T-helper 1 cell treated with Interleukin-12 subunit alpha and Interleukin-12 subunit beta and Interleukin-4 antibody, amounts not matched to agents 30 μg/mL and 1 μg/mL, for 36 hours (primary cell): ENCODE results near the gene TMEM196.

Source experiments
- H3K27ac Mint-ChIP-seq: one replicate; pipeline ENCODE4 v1.8.0; 2021; ENCODE audit warnings: mild to moderate bottlenecking, mixed read lengths
- H3K27me3 Mint-ChIP-seq: one replicate; pipeline ENCODE4 v1.8.0; 2021; ENCODE audit warnings: low read depth, mixed read lengths
- H3K36me3 Mint-ChIP-seq: one replicate; pipeline ENCODE4 v1.8.0; 2021; ENCODE audit warnings: low read depth, mixed read lengths
- H3K4me1 Mint-ChIP-seq: one replicate; pipeline ENCODE4 v1.8.0; 2021; ENCODE audit warnings: low read depth, mixed read lengths
- H3K4me3 Mint-ChIP-seq: one replicate; pipeline ENCODE4 v1.8.0; 2021; ENCODE audit warnings: mild to moderate bottlenecking, moderate library complexity, mixed read lengths
- H3K9me3 Mint-ChIP-seq: one replicate; pipeline ENCODE4 v1.8.0; 2021; ENCODE audit warnings: mixed read lengths

TMEM196 gene

DNA sequence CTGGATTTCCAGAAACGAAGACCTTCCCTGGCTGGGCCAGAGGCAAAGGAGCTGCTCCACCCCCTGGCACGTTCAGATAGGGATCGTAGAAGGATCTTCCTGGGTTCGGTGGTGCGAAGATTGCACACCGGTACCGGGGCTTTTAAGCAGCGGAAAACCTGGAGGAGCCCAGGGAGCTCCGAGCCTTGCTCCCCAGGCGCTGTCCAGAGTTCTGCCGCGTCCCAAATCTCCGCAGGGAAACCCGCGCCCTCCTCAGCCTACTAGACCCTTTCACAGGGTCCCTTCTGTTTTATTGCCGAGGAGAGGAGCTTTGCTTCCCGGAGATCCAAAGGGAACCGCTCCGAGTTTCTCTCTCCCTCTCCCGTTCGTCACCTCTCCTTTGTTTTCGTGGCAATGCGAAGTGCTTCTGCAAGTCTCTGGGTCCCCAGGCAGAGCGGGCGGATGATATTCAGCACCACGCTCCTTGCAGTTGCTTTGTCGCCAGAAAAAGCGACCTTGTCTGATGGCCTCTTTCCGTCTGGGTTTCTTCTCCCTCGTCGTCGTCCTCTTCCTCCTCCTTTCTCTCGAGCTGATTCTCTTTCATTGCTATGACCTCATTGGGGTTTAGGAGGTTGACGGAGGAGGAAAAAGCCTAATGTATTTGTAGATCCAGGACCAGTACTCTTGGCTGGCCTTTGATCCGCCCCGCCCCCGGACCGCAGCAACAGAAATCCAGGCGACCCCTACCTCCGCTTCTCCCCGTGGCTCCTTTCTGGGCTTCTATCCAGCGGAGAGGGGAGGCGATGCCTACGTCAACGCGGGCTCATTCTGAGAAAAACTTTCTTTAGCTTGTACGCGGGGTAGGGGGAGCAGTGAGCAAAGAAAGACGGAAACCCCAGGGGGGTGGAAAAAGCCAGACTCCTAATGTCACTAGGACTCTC is at the start of gene TMEM196:
TSS of gene TMEM196 (minus strand) at position 777 of the 920 bp plus-strand sequence. CDS start 921 bp downstream, outside the sequence.
- H3K27ac Mint-ChIP-seq, result peak within 1 kb of the TSS; percentile 47
- peaks cover 4% of the 10 kb centered on the region for H3K4me1 Mint-ChIP-seq
- H3K27me3 Mint-ChIP-seq, result peaks cover 34% of the 10 kb centered on the region
- no peaks in the 10 kb centered on the region for H3K9me3 Mint-ChIP-seq
- H3K4me3 Mint-ChIP-seq, result no peak within 1 kb of the TSS
- no peaks in the 10 kb centered on the region for H3K36me3 Mint-ChIP-seq

DNA sequence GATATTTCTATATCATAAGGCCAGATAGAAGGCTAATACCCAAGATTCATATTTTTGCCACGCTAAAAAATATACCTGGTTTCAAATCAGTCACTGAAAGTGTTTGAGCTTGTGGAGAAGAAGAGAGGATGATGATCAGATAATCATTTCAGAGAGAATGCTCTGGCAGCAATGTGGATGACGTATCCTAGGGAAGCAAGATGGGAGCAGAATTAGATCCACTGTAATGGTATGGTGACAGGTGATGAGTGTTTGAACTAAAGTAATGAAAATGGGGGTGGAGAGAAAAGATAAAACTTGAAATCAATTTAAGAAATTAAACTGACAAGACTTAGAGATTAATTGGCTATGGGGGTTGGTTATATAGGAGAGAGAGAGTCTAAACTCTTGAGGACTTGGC is 42.7 kb upstream of the TMEM196 start:
- no peaks in the 10 kb centered on the region for H3K36me3 Mint-ChIP-seq
- no peaks in the 10 kb centered on the region for H3K9me3 Mint-ChIP-seq
- H3K27ac Mint-ChIP-seq, result no peak overlapping the region
- no peaks in the 10 kb centered on the region for H3K4me1 Mint-ChIP-seq
- H3K27me3 Mint-ChIP-seq, result no peaks in the 10 kb centered on the region
- H3K4me3 Mint-ChIP-seq, result no peak overlapping the region

DNA sequence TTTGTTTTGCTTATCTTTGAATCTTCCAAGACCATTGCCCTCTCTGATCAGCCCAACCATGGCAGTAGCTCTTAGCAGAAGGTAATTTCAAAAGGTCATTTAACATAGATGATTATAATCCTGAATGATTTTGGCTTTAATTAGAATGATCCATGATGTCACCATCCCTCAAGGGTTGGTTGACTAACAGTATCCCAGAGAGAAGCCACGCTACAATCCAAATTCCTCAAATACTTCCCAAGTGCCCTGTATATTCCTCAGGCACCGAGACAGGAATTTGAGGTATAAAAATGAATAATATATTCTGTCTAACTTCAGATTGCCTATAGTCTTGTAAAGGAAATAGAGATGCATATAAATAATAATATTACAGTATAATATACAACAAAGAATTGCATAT is 42.1 kb upstream of the TMEM196 start:
- Mint-ChIP-seq H3K9me3 (no peaks in the 10 kb centered on the region), H3K4me1 (no peaks in the 10 kb centered on the region), H3K4me3 (no peak overlapping the region), H3K36me3 (no peaks in the 10 kb centered on the region), H3K27me3 (no peaks in the 10 kb centered on the region), H3K27ac (no peak overlapping the region)

DNA sequence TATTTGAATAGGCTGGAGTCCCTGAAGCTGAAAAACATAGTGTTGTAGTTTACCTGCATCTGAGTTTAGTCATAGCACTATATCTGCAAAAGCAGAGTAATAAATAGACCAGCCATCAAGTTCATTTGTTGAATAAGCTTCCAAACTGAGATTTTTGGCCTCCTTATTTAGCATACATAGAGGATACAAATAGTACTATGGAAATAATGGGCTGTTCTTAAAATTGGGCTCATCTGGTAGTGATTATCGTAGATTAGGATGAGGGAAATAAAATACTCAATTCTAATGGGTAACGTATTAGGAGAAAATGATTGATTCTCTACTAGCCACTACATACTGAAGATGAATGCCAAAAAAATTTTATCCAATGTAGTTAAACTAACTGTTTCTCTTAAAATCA is 41.4 kb upstream of the TMEM196 start:
- Mint-ChIP-seq H3K9me3 (no peaks in the 10 kb centered on the region), H3K27me3 (no peaks in the 10 kb centered on the region), H3K4me1 (no peaks in the 10 kb centered on the region), H3K27ac (no peak overlapping the region), H3K36me3 (no peaks in the 10 kb centered on the region), H3K4me3 (no peak overlapping the region)

DNA sequence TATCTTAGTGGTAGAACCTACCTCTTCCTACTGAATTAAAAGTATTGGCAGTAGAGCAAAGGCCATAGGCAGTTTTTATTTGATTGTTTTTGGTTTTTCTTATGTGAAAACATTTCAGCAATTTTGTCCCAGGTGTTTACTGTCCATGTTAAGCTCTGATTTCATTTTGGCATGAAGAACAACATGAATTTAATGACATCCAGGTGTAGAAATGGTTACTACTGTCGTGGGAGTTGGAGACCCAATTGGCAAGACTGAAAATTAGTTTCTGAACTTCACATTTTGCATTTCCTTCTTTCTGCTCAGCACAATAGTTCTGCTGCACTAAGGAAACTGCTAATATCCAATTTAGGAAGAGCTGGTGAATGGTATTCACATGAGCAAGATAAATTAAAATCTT is 38.0 kb upstream of the TMEM196 start:
- H3K36me3 Mint-ChIP-seq, result no peaks in the 10 kb centered on the region
- no peaks in the 10 kb centered on the region for H3K4me1 Mint-ChIP-seq
- no peaks in the 10 kb centered on the region for H3K9me3 Mint-ChIP-seq
- no peaks in the 10 kb centered on the region for H3K27me3 Mint-ChIP-seq
- H3K4me3 Mint-ChIP-seq, result no peak overlapping the region
- H3K27ac Mint-ChIP-seq, result no peak overlapping the region

DNA sequence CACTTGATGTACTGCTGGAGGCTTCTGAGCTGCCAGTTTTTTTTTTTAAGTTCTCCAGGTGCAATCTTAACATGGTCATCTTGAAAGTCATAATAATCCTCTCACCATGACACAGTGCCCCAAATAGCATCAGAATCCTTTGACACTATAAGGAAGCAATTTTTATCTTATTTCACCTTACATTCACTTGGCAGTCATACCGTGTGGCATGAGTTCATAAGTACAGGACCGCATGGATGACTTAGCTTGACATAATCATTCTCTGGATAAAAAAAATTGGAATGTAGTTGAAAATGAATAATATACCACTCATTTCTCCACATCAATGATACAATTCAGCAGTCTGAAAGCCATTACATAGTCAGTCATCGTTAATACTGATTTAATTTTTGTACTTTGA is 25.6 kb upstream of the TMEM196 start:
- Mint-ChIP-seq H3K27me3 (no peaks in the 10 kb centered on the region), H3K4me1 (no peaks in the 10 kb centered on the region), H3K36me3 (no peaks in the 10 kb centered on the region), H3K4me3 (no peak overlapping the region), H3K9me3 (no peaks in the 10 kb centered on the region), H3K27ac (no peak overlapping the region)

DNA sequence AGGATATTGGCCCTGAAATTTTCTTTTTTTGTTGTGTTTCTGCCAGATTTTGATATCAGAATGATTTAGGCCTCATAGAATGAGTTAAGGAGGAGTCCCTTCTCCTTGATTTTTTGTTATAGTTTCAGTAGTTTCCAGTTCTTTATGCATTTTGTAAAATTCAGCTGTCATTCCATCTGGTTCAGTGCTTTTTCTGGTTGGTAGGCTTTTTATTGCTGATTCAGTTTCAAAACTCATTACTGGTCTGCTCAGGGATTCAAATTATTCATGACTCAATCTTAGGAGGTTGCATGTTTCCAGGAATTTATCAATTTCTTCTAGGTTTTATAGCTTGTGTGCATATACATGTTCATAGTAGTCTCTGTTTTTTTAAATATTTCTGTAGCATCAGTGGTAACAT is 10.1 kb upstream of the TMEM196 start:
- Mint-ChIP-seq H3K9me3 (no peaks in the 10 kb centered on the region), H3K27me3 (no peaks in the 10 kb centered on the region), H3K4me1 (no peaks in the 10 kb centered on the region), H3K4me3 (no peak overlapping the region), H3K36me3 (no peaks in the 10 kb centered on the region), H3K27ac (no peak overlapping the region)

DNA sequence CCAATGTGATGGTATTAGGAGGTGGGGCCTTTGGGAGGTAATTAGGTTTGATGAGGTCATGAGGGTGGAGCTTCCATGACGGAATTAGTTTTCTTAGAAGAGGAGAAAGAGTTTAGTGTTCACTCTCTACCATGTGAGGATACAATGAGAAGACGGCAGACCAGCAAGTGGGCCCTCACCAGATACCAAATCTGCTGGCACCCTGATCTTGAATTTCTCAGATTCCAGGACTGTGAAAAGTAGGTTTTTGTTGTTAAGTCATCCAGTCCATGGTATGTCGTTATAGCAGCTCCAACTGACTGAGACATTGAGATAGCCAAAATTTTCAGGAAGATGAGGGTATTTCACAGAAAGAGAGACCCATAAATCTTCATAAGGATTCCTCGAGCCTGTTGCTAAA is 3.6 kb upstream of the TMEM196 start:
- no peak overlapping the region for H3K4me3 Mint-ChIP-seq

DNA sequence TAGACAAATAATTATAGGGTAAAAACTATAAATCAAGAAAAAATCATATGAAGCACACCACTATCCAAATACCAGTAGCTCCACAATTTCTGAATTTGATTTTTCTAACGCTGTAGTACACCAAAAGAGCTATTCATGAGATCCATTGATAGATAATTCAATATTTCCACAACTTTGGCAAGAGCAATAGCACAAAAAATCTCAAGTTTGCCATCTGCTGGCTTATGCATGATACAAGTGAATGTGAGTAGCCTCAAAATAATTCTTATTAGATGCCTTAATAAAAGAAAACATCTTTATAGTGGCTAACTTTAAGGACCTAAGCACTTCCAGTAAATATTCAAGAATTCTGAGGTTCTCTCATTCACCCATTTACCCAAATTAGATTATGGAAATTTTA is 2.2 kb upstream of the TMEM196 start:
- H3K36me3 Mint-ChIP-seq, result no peaks in the 10 kb centered on the region
- H3K27ac Mint-ChIP-seq, result no peak overlapping the region
- H3K4me3 Mint-ChIP-seq, result no peak overlapping the region
- H3K27me3 Mint-ChIP-seq, result peaks cover 34% of the 10 kb centered on the region
- H3K9me3 Mint-ChIP-seq, result no peaks in the 10 kb centered on the region
- H3K4me1 Mint-ChIP-seq, result peaks cover 4% of the 10 kb centered on the region

More for the DNA sequence above, 3.6 kb upstream of the TMEM196 start:
- Mint-ChIP-seq H3K4me1 (peaks cover 4% of the 10 kb centered on the region), H3K27ac (no peak overlapping the region), H3K36me3 (no peaks in the 10 kb centered on the region), H3K9me3 (no peaks in the 10 kb centered on the region), H3K27me3 (peaks cover 26% of the 10 kb centered on the region)

DNA sequence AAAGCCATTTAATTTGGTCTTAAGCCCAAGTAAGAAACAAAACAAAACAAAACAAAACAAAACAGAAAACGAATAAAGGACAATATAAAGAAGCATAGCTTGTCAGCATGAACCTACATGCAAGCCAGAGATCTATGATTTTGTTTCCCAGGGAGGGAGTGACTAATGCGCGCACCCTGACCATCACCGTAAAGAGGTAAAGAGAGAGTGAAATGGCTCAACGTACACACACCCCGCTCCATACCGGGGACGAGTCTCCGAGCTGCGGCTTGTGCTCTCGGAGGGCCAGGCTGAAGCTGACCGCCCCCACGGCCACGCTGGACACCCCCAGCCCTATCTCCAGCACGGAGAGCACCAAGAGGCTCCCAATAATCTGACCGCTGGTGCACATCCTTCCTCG is 1.1 kb downstream of the TMEM196 start:
- Mint-ChIP-seq H3K4me1 (peaks cover 4% of the 10 kb centered on the region), H3K27ac (no peak overlapping the region), H3K4me3 (no peak overlapping the region), H3K9me3 (no peaks in the 10 kb centered on the region), H3K36me3 (no peaks in the 10 kb centered on the region), H3K27me3 (peaks cover 34% of the 10 kb centered on the region)

DNA sequence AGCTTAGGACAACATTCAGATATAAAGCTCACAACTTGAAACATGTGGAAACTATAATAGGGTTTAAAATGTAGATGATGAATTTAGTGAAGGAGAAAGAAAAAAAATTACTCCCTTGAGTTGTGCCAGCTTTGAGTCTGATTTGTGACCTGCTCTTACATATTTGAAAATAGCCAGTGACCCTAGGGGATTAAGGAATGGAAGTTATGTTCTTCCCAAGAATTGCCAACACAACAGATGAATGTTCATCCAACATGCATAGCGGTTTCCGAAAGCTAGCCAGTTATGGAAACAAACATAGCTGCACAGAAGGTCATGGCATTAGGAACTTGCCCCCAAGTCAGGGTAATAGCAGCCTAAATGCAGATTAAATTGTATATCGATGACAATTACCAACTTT is 10.8 kb downstream of the TMEM196 start:
- Mint-ChIP-seq H3K27me3 (no peaks in the 10 kb centered on the region), H3K4me3 (no peak overlapping the region), H3K9me3 (no peaks in the 10 kb centered on the region), H3K36me3 (no peaks in the 10 kb centered on the region), H3K4me1 (no peaks in the 10 kb centered on the region), H3K27ac (no peak overlapping the region)

DNA sequence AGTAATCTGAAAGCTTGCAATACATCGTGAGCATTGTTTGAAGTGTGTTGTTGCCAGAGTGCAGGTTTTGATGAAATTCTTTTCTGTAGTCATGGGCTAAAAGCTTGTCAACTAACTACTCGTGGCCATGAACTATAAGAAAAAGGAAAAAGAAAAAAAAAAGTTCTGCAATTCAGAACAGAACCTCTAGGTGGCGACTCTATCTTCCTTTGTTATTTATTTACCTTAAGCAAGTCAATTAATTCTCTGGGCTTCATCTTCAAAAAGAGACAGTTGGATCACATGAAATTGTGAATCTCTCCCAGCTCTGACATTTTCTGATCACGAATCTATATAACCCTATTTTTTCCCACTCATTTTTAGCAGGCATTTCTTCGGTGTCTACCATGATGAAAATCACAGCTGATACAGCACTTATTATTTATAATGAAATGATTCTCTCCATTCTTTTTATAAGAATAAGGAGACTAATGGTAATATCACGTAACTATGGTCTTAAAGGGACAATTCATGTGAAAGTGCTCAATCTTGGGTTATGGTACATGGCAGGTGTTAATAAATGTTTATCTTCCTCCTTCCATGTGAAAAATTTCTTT is 18.8 kb downstream of the TMEM196 start:
- no peaks in the 10 kb centered on the region for H3K4me1 Mint-ChIP-seq
- H3K36me3 Mint-ChIP-seq, result no peaks in the 10 kb centered on the region
- H3K9me3 Mint-ChIP-seq, result no peaks in the 10 kb centered on the region
- no peak overlapping the region for H3K27ac Mint-ChIP-seq
- no peak overlapping the region for H3K4me3 Mint-ChIP-seq
- peaks cover 3% of the 10 kb centered on the region for H3K27me3 Mint-ChIP-seq

DNA sequence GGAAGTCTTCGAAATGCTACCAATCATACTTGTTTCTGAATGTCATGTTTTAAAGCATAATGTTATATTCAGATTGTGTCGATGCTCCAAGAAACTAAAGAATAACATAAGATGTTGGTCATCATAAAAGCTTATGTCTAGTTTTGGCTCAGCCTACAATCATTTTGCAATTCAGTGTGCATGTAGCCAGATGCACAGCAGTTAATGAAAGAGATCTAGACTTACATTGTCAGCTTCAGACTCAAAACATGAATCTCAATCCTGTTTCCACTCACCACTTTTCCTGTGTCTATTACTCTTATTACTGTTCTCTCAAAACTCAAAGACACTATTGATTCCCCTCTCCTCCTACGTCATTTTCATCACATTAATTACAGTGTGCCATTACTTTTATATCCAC is 21.4 kb downstream of the TMEM196 start:
- no peak overlapping the region for H3K4me3 Mint-ChIP-seq
- no peaks in the 10 kb centered on the region for H3K4me1 Mint-ChIP-seq
- no peaks in the 10 kb centered on the region for H3K36me3 Mint-ChIP-seq
- peaks cover 3% of the 10 kb centered on the region for H3K27me3 Mint-ChIP-seq
- H3K9me3 Mint-ChIP-seq, result no peaks in the 10 kb centered on the region
- H3K27ac Mint-ChIP-seq, result no peak overlapping the region

DNA sequence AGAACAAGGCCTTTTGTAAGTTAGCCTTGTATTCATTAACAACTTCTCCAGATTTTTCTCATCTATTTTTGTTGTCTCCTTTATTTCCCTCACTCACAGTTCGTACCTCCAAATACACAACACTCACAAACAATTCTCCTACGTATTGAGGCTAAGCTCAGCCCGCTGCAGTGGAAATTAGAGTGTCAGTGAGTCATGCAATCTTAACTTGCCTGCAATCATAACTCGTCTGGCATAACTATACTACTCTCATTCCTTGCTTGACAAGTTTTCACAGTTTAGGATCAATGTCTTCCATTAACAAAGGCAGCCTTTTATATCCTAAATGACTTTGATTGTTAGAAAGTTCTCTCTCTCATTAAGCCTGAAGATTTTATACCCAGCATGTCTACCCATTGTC is 23.8 kb downstream of the TMEM196 start:
- Mint-ChIP-seq H3K9me3 (no peaks in the 10 kb centered on the region), H3K4me3 (no peak overlapping the region), H3K36me3 (no peaks in the 10 kb centered on the region), H3K27ac (no peak overlapping the region), H3K27me3 (no peaks in the 10 kb centered on the region), H3K4me1 (no peaks in the 10 kb centered on the region)

DNA sequence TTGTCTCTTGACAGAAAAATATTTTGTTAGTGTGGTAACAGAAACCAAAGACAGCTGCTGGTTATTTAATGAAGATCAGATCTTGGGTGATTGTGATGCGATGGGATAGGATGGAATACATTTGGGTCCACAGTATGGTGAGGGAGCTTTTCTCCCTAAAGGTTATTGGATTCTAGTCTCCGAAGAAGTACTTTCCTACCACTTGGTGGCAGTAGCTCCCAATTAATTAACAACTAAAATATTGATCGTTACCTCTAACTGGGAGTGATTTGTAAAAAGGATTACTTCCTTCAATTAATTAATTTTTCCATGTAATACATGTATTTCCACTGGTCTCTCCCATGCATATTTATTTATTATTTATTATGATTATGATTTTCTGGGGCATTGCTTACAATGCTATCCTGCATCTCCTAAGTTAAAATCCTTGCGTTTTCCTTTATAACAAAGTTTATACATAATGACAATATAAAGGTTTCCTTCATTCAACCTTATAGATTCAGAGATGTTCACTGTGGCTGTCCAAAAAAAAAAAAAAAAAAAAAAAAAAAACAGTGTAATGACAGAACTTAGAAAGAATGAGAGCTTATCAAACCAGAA is 25.6 kb downstream of the TMEM196 start:
- Mint-ChIP-seq H3K9me3 (no peaks in the 10 kb centered on the region), H3K27ac (no peak overlapping the region), H3K36me3 (no peaks in the 10 kb centered on the region), H3K4me3 (no peak overlapping the region), H3K27me3 (no peaks in the 10 kb centered on the region), H3K4me1 (no peaks in the 10 kb centered on the region)
